HG02840 (cell line): ENCODE measurements around the gene CDCP2.
"Not testable (repeated sequence)": the region's sequence is repeated elsewhere in the genome, so short reads cannot be mapped to it uniquely, and the experiment has no call there.

Experiments
- ATAC-seq: cut with Tn5 transposase; IDR thresholded peaks from one replicate; pipeline ENCODE4 v1.9.1; 2021; ENCODE audit warnings: mild to moderate bottlenecking, moderate library complexity, moderate number of reproducible peaks; ENCODE audit not compliant: unreplicated experiment, low FRiP score

The CDCP2 gene

GRCh38 chr1:54168206-54168965, 15.6 kb upstream of the CDCP2 start:
- no peak for ATAC-seq

GRCh38 chr1:54167422-54168139, 14.8 kb upstream of the CDCP2 start:
- ATAC-seq = no peak

GRCh38 chr1:54166357-54166756, 13.6 kb upstream of the CDCP2 start:
- ATAC-seq = not testable (repeated sequence)

GRCh38 chr1:54165146-54165545, 12.3 kb upstream of the CDCP2 start:
- ATAC-seq = no peak

- ATAC-seq = no peak
Measured at GRCh38 chr1:54163573-54163972, 10.8 kb upstream of the CDCP2 start.

GRCh38 chr1:54163051-54163450, 10.3 kb upstream of the CDCP2 start:
- no peak for ATAC-seq

- no peak for ATAC-seq
Measured at GRCh38 chr1:54161495-54162168, 8.8 kb upstream of the CDCP2 start.

- no peak for ATAC-seq
Measured at GRCh38 chr1:54160351-54160750, 7.6 kb upstream of the CDCP2 start.

- no peak for ATAC-seq
Measured at GRCh38 chr1:54159733-54160316, 7.0 kb upstream of the CDCP2 start.

- no peak for ATAC-seq
Measured at GRCh38 chr1:54158071-54158470, 5.3 kb upstream of the CDCP2 start.

GRCh38 chr1:54157401-54157800, 4.6 kb upstream of the CDCP2 start:
- no peak for ATAC-seq

- no peak for ATAC-seq
Measured at GRCh38 chr1:54156986-54157385, 4.2 kb upstream of the CDCP2 start.

- no peak for ATAC-seq
Measured at GRCh38 chr1:54156201-54156600, 3.4 kb upstream of the CDCP2 start.

GRCh38 chr1:54153535-54154439, 987 bp upstream of the CDCP2 start:
- no peak for ATAC-seq

GRCh38 chr1:54151013-54151412, 1.8 kb downstream of the CDCP2 start:
- no peak for ATAC-seq

- no peak for ATAC-seq
Measured at GRCh38 chr1:54149734-54150133, 3.1 kb downstream of the CDCP2 start.

- ATAC-seq = no peak
Measured at GRCh38 chr1:54144366-54144765, 8.4 kb downstream of the CDCP2 start.

GRCh38 chr1:54142146-54142900, 10.5 kb downstream of the CDCP2 start:
- no peak for ATAC-seq

- no peak for ATAC-seq
Measured at GRCh38 chr1:54139711-54140110, 13.1 kb downstream of the CDCP2 start.
